ENCODE measurements around the gene LRRC59. TPM values are rescaled to one million over a fixed set of nuclear protein-coding genes. Genes with fewer than 3 reads are reported as not detected.
A peak's percentile ranks its signal among the peaks of the same experiment; 100 is the strongest.

LRRC59 gene
- total RNA-seq, 6 donors from 2014 or later = 19.9 to 135 (median 67.0) TPM

GRCh38 chr17:50375858-50376538 is 21.3 kb downstream of the LRRC59 start:
- ATAC-seq (ENCODE audit: low FRiP score in 2 of 2) (no peak), DNase-seq (no peak)
- H3K27ac ChIP-seq = no peak overlapping the region
- 72 to 73% methylated on average over 5 of the region's 5 CpGs for WGBS, 2 donors
- H3K4me1 ChIP-seq = peaks cover 12 to 22% (median 16%) of the 10 kb centered on the region in 4 donors
- H3K36me3 ChIP-seq = peaks cover 2 to 11% (median 8%) of the 10 kb centered on the region in 4 donors
- H3K27me3 ChIP-seq = no peaks in the 10 kb centered on the region
- no peak overlapping the region for H3K4me3 ChIP-seq
- no peaks in the 10 kb centered on the region for H3K9me3 ChIP-seq
- no peak for TF ChIP-seq CTCF (IDR thresholded peaks at IDR 0.05)
- TF ChIP-seq EP300 (IDR thresholded peaks at IDR 0.05) = no peak
- no peak for TF ChIP-seq POLR2A (IDR thresholded peaks at IDR 0.05)
- TF ChIP-seq POLR2AphosphoS5 (IDR thresholded peaks at IDR 0.05) = no peak

- no peak for DNase-seq
- Histone ChIP-seq H3K4me3 (peak overlapping the region in 2 of 4 donors; percentile 64 to 87), H3K9me3 (no peaks in the 10 kb centered on the region), H3K36me3 (peaks cover 8 to 22% (median 15%) of the 10 kb centered on the region in 4 donors), H3K4me1 (peaks cover 12 to 24% (median 16%) of the 10 kb centered on the region in 4 donors), H3K27me3 (no peaks in the 10 kb centered on the region), H3K27ac (no peak overlapping the region)
- no peak for TF ChIP-seq CTCF (IDR thresholded peaks at IDR 0.05)
- no peak for TF ChIP-seq POLR2A (IDR thresholded peaks at IDR 0.05)
- TF ChIP-seq POLR2AphosphoS5 (IDR thresholded peaks at IDR 0.05) = no peak
- no peak for TF ChIP-seq EP300 (IDR thresholded peaks at IDR 0.05)
- ATAC-seq (ENCODE audit: low FRiP score in 2 of 2) = no peak
- WGBS, 2 donors = 84 to 92% methylated on average over 2 of the region's 2 CpGs
Observed at GRCh38 chr17:50373705-50374104, 23.6 kb downstream of the LRRC59 start.

GRCh38 chr17:50372758-50373556 is 24.4 kb downstream of the LRRC59 start, which contains the start of the genes EME1 and MRPL27:
Gene EME1 (plus strand): TSS chr17:50373229. CDS start chr17:50375209, 1,980 bp downstream.
Gene MRPL27 (minus strand): TSS chr17:50373184. CDS start chr17:50373170, 14 bp downstream.
- Histone ChIP-seq H3K4me1 (peaks cover 12 to 24% (median 16%) of the 10 kb centered on the region in 4 donors), H3K9me3 (no peaks in the 10 kb centered on the region), H3K4me3 (peak within 1 kb of the TSS; percentile 62 to 87 (median 70)), H3K27ac (peak within 1 kb of the TSS; percentile 93 to 95 (median 94)), H3K36me3 (peaks cover 12 to 30% (median 20%) of the 10 kb centered on the region in 4 donors), H3K27me3 (no peaks in the 10 kb centered on the region)
- DNase-seq = peak; percentile 88 to 90
- ATAC-seq (ENCODE audit: low FRiP score in 2 of 2) = peak; percentile 86 to 97
- 2 to 3% methylated on average over 41 to 42 of the region's 42 CpGs for WGBS, 2 donors
- no peak for TF ChIP-seq EP300 (IDR thresholded peaks at IDR 0.05)
- TF ChIP-seq CTCF (IDR thresholded peaks at IDR 0.05) = peak in 1 of 6 experiments; percentile 32
- peak; percentile 81 to 89 for TF ChIP-seq POLR2AphosphoS5 (IDR thresholded peaks at IDR 0.05)
- TF ChIP-seq POLR2A (IDR thresholded peaks at IDR 0.05) = peak in 3 of 4 donors; percentile 31 to 69 (median 43)

- peak overlapping the region; percentile 62 to 87 (median 70) for H3K4me3 ChIP-seq
- H3K27ac ChIP-seq = peak overlapping the region; percentile 93 to 95 (median 94)
- peaks cover 18 to 37% (median 26%) of the 10 kb centered on the region in 4 donors for H3K36me3 ChIP-seq
- DNase-seq = no peak
- 23 to 28% methylated on average over 14 of the region's 14 CpGs for WGBS, 2 donors
- H3K4me1 ChIP-seq = peaks cover 12 to 24% (median 16%) of the 10 kb centered on the region in 4 donors
- H3K9me3 ChIP-seq = no peaks in the 10 kb centered on the region
- no peak for ATAC-seq (ENCODE audit: low FRiP score in 2 of 2)
- H3K27me3 ChIP-seq = no peaks in the 10 kb centered on the region
- TF ChIP-seq EP300 (IDR thresholded peaks at IDR 0.05) (no peak), CTCF (IDR thresholded peaks at IDR 0.05) (no peak), POLR2A (IDR thresholded peaks at IDR 0.05) (no peak), POLR2AphosphoS5 (IDR thresholded peaks at IDR 0.05) (no peak)
Observed at GRCh38 chr17:50372222-50372757, 25.0 kb downstream of the LRRC59 start.

Data from upper lobe of left lung (tissue), 6 donors.